Thyroid gland (tissue), 4 donors: Measurements from ENCODE around the gene PTPRU.

Source experiments
- POLR2A ChIP-seq, 2 donors: fragments of 450-650 bp; IDR thresholded peaks; one replicate each; pipeline ENCODE4 v1.6.1; 2017; ENCODE audit warnings: antibody characterized with exemption in 2 of 2, mild to moderate bottlenecking in 2 of 2, moderate library complexity in 1 of 2
- TF ChIP-seq, protein P1 (sequence below), 6 experiments: fragments of 200-600 bp in 3 of 6; fragments of 450-650 bp in 3 of 6; sonication (generic) in 3 of 6; IDR thresholded peaks; one replicate each; pipeline ENCODE4 v1.5.1; 2016 to 2019; ENCODE audit warnings: antibody characterized with exemption in 6 of 6, mild to moderate bottlenecking in 2 of 6, inconsistent platforms in 1 of 6, moderate library complexity in 1 of 6

DNA sequence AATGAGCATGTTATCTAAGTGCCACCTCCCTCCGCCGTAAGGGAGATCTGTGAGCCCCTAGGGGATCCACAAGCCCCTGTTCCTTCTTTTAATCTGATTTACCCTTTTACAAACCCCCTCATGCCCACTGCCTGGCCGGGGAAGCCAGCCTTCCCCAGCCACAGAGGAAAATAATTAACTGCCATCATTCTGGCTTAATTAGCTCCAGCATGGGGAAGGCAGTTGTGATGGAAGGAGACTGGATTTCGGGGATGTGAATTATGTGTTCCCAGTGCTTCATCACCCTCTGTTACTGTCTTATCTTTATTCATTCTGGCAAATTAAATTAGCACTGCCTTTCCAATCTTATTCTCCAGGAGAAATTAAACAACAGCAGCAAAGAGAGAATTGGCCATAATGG lies 135.8 kb downstream of the PTPRU start:
- TF ChIP-seq, protein P1, sequence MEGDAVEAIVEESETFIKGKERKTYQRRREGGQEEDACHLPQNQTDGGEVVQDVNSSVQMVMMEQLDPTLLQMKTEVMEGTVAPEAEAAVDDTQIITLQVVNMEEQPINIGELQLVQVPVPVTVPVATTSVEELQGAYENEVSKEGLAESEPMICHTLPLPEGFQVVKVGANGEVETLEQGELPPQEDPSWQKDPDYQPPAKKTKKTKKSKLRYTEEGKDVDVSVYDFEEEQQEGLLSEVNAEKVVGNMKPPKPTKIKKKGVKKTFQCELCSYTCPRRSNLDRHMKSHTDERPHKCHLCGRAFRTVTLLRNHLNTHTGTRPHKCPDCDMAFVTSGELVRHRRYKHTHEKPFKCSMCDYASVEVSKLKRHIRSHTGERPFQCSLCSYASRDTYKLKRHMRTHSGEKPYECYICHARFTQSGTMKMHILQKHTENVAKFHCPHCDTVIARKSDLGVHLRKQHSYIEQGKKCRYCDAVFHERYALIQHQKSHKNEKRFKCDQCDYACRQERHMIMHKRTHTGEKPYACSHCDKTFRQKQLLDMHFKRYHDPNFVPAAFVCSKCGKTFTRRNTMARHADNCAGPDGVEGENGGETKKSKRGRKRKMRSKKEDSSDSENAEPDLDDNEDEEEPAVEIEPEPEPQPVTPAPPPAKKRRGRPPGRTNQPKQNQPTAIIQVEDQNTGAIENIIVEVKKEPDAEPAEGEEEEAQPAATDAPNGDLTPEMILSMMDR (IDR thresholded peaks at IDR 0.05), result no peak
- no peak for TF ChIP-seq POLR2A (IDR thresholded peaks at IDR 0.05)
